NCI-H748 (cell line): ENCODE results near the gene OXA1L.
"Not testable (repeated sequence)": the region's sequence is repeated elsewhere in the genome, so short reads cannot be mapped to it uniquely, and the experiment has no call there.

Source experiments
- DNase-seq: peaks from one replicate; lab custom pipeline; 2025; ENCODE audit not compliant: unreplicated experiment; lab: John Stamatoyannopoulos, UW

The OXA1L gene

GRCh38 chr14:22767323-22767589, 768 bp downstream of the OXA1L start:
- DNase-seq: no peak

- DNase-seq: no peak
These were observed 2.5 kb downstream of the OXA1L start for GRCh38 chr14:22768947-22769346.

- DNase-seq: no peak
These were observed 2.9 kb downstream of the OXA1L start for GRCh38 chr14:22769369-22769768.

DNA sequence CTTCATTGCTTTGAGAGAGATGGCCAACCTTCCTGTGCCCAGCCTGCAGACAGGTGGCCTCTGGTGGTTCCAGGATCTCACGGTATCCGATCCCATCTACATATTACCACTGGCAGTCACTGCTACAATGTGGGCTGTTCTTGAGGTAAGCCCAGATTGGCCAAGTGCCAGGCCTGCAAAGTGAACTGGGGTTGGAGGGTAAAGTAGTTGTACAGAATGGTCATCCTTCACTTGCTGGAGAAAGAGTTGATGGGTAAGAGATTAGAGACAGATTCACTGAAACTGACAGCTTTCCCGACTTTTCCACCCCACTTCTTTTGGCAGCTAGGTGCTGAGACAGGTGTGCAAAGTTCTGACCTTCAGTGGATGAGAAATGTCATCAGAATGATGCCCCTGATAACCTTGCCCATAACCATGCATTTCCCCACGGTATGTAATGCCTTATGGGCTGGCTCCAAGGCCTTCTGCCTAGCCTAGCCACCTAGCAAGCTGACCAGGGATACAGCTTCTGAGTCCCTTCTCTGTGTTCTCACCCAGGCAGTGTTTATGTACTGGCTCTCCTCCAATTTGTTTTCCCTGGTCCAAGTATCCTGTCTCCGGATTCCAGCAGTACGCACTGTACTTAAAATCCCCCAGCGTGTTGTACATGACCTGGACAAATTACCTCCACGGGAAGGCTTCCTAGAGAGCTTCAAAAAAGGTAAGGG, 4.1 kb downstream of the OXA1L start:
- DNase-seq: no peak

DNA sequence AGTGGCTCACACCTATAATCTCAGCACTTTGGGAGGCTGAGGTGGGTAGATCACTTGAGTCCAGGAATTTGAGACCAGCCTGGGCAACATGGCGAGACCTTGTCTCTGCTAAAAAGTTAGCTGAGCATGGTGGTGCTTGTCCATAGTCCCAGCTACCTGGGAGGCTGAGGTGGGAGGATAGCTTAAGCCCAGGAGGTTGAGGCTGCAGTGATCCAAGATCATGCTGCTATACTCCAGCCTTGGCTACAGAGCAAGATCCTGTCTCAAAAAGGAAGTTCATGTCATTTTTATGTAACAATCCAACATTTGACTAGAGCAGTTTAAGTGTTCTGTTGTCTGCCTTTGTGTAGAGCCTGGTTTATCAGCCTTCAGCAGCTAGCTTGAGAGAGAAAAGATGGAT, 6.2 kb downstream of the OXA1L start:
- DNase-seq: no peak

- no peak for DNase-seq
These were observed 6.9 kb downstream of the OXA1L start for GRCh38 chr14:22773162-22774010.

DNA sequence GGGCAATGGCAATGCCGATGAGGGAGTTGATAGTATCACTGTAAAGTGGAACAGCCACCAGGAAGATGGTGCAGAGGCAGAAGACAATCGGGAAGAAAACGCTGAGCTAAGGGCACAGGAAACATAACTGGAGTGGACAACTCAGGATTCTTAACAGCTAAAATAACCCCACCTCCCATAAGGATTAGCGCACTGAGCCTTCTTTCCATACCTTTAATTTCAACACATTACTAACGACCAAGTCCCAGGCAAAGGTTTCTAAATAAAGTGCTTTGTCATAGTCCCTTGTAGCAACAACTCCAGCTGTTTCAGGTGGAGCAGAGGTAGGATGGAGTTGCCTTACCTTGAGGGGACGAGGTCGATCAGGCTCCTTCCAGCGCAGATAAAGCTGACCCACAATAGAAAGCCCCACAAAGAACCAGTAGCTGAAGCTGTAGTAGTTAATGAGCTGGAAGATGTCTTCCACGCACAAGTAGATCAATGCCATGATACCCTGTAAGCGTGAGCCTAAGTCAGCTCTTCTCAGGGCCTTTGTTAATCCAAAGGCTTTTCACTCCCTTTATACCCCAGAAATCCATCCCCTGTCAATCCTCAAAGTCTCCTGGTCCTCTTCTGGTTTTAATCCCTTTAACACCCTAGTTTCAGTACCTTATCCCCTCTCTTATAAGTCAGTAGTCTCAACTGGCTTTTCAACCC, 7.7 kb downstream of the OXA1L start:
- DNase-seq: no peak

- no peak for DNase-seq
These were observed 9.7 kb downstream of the OXA1L start for GRCh38 chr14:22776215-22776614.

- not testable (repeated sequence) for DNase-seq
These were observed 10.4 kb downstream of the OXA1L start for GRCh38 chr14:22776849-22777248.

DNA sequence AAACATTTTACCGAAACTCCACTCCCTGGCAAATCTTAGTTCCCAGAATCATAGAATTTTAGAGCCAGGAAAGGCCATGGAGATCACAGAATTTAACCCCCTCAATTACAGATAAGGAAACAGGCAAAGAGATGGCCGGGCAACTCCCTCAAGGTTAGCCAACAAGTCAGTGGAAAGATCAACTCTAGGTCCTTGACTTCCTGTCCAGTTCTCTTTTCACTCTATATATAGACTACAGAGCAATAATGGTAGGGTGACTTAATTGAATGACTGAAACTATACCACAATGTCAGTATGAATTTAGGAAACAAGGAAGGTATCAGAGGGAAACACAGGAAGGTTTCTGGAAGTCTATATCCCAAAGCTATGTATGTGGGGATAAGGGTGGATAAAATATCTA, 11.6 kb downstream of the OXA1L start:
- no peak for DNase-seq

DNA sequence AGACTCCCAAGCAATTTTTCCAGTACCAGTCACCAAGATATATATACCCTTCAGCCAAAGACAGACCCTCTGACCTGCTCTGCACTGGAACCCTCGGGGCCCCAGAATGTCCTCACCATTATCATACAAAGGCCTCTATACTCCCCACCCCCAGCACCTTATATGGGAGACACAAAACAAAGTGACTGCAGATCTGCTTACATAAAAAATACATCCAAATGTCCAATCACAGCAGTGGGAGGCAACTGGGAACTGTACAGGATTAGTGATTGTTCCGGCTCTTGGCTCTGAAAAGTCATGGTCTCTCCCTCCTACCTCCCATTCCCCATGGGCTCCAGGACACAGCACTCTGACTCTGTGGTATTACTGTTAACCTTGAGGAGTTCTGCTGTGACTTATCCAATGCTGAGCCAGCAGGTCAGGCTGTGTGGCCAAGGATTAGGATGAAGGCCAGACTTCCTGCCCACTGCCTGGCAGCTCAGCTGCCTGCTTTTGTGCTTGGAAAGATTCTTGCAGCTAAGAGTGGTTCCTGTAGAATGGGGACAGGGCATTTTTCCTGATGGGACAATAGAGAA, 13.7 kb downstream of the OXA1L start:
- no peak for DNase-seq

GRCh38 chr14:22780941-22781300, 14.4 kb downstream of the OXA1L start:
- DNase-seq: no peak

DNA sequence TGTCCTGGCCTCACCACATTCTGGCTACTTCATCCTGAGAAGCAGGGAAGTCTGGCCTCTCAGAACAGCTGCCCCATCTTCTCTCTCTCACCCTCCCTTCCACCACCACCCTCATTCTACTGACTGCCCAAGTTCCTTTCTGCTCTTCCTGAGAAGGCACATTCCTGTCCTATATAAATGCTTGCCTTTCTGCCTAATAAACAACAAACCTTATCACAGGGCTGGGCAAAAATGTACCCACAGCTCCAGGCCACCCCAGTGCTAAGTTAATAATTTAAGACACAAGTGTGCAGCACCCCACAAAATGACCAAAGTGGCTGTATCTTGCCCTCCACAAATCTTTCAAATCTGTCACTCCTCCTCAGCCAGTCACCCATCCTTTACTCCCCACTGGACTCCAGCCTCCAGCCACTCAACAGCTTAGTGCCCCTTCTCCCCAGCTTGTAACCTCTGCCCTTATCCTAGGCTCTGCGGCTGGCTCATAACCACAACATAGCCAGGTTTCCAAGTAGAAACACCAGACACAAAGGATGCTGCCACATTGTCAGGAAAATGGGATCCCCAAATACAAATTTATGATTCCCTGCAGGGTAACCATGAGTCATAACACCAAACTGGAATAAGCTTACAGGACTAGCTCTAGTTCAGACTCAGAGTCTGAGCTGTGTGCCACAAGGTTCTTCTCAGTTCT, 15.0 kb downstream of the OXA1L start:
- no peak for DNase-seq

GRCh38 chr14:22786685-22787084, 20.2 kb downstream of the OXA1L start:
- DNase-seq: no peak

DNA sequence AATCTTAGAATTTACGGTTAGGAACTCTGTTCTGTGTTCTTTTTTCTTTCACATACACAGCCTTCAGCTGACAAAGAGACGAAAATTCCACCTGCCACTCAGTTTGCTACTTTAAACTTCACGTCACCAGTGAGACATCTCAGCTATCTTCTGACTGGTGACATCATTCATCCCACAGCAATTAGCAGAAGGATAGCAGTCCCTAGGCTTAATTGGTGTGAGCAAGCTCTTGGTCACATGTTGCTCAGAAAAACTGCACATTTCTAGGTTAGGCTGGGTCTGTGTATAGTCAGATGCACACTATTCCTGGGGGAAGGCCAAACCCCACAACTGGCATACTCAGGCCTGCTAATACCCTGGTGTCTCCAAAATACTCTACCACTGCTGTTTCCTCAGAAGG, 24.8 kb downstream of the OXA1L start:
- no peak for DNase-seq

GRCh38 chr14:22792158-22792557, 25.7 kb downstream of the OXA1L start:
- no peak for DNase-seq

DNA sequence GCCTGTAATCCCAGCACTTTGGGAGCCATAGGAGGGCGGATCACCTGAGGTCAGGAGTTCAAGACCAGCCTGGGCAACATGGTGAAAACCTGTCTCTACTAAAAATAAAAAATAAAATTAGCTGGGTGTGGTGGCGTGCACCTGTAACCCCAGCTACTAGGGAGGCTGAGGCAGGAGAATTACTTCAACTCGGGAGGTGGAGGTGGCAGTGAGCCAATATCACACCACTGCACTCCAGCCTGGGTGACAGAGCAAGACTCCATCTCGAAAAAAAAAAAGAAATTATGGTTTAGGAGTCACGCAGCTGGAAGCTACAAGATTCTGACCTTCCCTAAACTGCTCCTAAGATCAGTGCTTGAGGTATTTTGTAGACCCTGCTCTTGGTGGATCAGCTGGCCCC, 27.1 kb downstream of the OXA1L start:
- DNase-seq: not testable (repeated sequence)

DNA sequence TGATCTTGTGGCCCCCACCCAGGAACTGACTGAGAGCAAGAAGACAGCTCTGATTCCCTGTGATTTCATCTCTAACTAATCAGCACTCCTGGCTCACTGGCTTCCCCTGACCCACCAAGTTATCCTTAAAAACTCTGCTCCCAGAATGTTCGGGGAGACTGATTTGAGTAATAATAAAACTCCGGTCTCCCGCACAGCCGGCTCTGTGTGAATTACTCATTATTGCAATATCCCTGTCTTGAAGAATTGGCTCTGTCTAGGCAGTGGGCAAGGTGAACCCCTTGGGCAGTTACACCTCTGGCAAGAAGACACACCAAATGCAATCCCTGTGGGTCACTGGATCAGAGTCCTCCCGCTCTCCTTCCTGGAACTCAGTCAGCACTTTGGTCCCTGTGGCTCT, 27.5 kb downstream of the OXA1L start:
- DNase-seq: no peak

DNA sequence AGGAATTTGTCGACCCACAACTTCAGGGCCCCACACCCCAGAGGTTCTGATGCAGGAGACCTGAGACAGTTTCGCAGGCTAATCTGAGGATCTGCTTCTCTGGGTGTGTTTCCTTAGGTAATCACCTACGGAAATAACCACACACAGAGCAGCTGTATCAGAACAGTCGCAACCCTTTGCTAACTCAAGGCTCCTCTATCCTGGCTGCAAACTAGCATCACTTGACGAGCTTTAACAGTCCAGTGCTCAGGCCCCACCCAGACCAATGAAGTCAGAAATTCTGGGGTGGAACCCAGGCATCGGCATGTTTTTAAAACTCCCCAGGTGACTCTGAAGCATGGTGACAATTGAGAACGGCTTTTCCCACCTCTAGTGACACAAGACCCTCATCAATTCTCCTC, 28.1 kb downstream of the OXA1L start:
- DNase-seq: no peak

- no peak for DNase-seq
These were observed 29.7 kb downstream of the OXA1L start for GRCh38 chr14:22796087-22796707.
